Panc1 (cell line): ENCODE data around the gene MICAL2. TPM values are rescaled to one million over a fixed set of nuclear protein-coding genes. Genes with fewer than 3 reads are reported as not detected.

ENCODE experiments used
- ATAC-seq: fragments of 200-7000 bp; cut with Tn5 transposase; 2 replicates; pipeline ENCODE4 v1.9.1; 2020; ENCODE audit warnings: mild to moderate bottlenecking, moderate library complexity
- BruUV-seq: library from RNA; stranded (reverse); fragments of 400-500 nt; replicated peaks from 2 replicates; lab custom pipeline; 2021; lab: Mats Ljungman, UMichigan
- CTCF ChIA-PET: fragments of 300-600 bp; sonication (Branson Sonifier 250); formaldehyde crosslinking; loops from one replicate; lab custom pipeline; 2022; ENCODE audit warnings: antibody characterized with exemption; lab: Charles Lee
- POLR2A ChIA-PET: fragments of 300-600 bp; sonication (Branson Sonifier 250); formaldehyde crosslinking; loops from one replicate; lab custom pipeline; 2022; ENCODE audit warnings: antibody characterized with exemption; lab: Charles Lee
- DNase-seq: peaks from one replicate; pipeline ENCODE4 v3.0.0-alpha.2; 2010; ENCODE audit warnings: low read depth, low spot score
- H3K27ac ChIP-seq: 2 replicates; pipeline ENCODE4 v1.5.1; 2011; ENCODE audit warnings: mild to moderate bottlenecking, low read length, inconsistent platforms
- H3K27me3 ChIP-seq: fragments of 200-500 bp; sonication (Bioruptor generic); 2 replicates; pipeline ENCODE4 v1.6.0; 2014; ENCODE audit warnings: low read length, inconsistent platforms; ENCODE audit not compliant: control insufficient read depth, insufficient read depth
- H3K36me3 ChIP-seq: fragments of 200-500 bp; sonication (Bioruptor generic); 2 replicates; pipeline ENCODE4 v1.5.1; 2014; ENCODE audit warnings: inconsistent platforms, mild to moderate bottlenecking, low read length, moderate library complexity; ENCODE audit not compliant: control insufficient read depth, insufficient read depth
- H3K4me1 ChIP-seq: 2 replicates; pipeline ENCODE4 v1.5.1; 2011; ENCODE audit warnings: inconsistent platforms, mild to moderate bottlenecking, low read length, moderate library complexity; ENCODE audit not compliant: control insufficient read depth, insufficient read depth
- H3K4me3 ChIP-seq, 2 experiments: 2 replicates each; pipeline ENCODE4 v1.5.1; 2011 to 2012; ENCODE audit warnings: low read depth in 2 of 2, low read length in 2 of 2, mild to moderate bottlenecking in 2 of 2, inconsistent platforms in 1 of 2, moderate library complexity in 1 of 2
- H3K9me3 ChIP-seq: fragments of 200-500 bp; sonication (Bioruptor generic); 2 replicates; pipeline ENCODE4 v1.5.1; 2014; ENCODE audit warnings: low read depth, mild to moderate bottlenecking, inconsistent platforms, low read length, moderate library complexity; ENCODE audit not compliant: control insufficient read depth, insufficient read depth
- POLR2AphosphoS5 ChIP-seq: IDR thresholded peaks from 2 replicates; pipeline ENCODE4 v1.6.1; 2012; ENCODE audit warnings: mild to moderate bottlenecking, low read depth, low read length, moderate library complexity
- SIN3A ChIP-seq: IDR thresholded peaks from 2 replicates; pipeline ENCODE4 v1.6.1; 2012; ENCODE audit warnings: low read depth, mild to moderate bottlenecking, low read length, moderate library complexity, borderline replicate concordance; ENCODE audit not compliant: insufficient read depth
- TCF7L2 ChIP-seq: IDR thresholded peaks from 2 replicates; pipeline ENCODE4 v1.6.1; 2011; ENCODE audit warnings: mild to moderate bottlenecking, low read depth, low read length, inconsistent platforms
- in situ Hi-C: cut with HindIII; loops from 2 replicates; pipeline ENCODE4 v1.10.0; 2016; ENCODE audit warnings: low sequenced_read_pairs, low pct_unique_long_range_greater_than_20kb
- intact Hi-C: fragments of 100-400 bp; cut with micrococcal nuclease; formaldehyde crosslinking; loops from one replicate; pipeline ENCODE4 v1.10.0; 2022; ENCODE audit not compliant: unreplicated experiment
- total RNA-seq: library from RNA; stranded (reverse); gene quantifications from one replicate; pipeline ENCODE4 v1.2.1, GENCODE V29; 2021; ENCODE audit not compliant: unreplicated experiment
- TF ChIP-seq, protein P1 (sequence below), 2 experiments: IDR thresholded peaks; 2 replicates each; pipeline ENCODE4 v1.6.1; 2011 to 2012; ENCODE audit warnings: low read depth in 2 of 2, control low read depth in 1 of 2, low read length in 1 of 2, mild to moderate bottlenecking in 1 of 2, moderate library complexity in 1 of 2; ENCODE audit not compliant: insufficient read depth in 1 of 2
- TF ChIP-seq, protein P2 (sequence below): fragments of 450-650 bp; IDR thresholded peaks from 2 replicates; pipeline ENCODE4 v1.5.1; 2017; ENCODE audit warnings: mild to moderate bottlenecking

Gene MICAL2
- total RNA-seq, 1 experiment from 2014 or later: 199 TPM

DNA sequence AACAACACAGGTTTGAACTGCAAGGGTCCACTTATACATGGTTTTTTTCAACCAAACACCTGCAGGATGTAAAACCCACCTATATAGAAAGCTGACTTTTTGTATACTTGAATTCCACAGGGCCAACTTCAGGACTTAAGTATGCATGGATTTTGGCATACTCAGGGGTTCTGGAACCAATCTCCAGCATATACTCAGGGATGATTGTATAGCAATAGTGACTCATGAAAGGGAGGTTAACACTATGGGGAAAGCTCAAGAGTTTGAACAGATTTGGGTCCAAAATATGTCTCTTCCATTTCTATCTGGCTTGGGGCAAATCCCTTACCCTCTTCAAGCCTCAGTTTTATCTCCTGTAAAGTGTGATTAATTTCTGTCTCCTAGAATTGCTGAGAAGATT lies 94.9 kb downstream of the MICAL2 start:
- no TSS peak for BruUV-seq
- TF ChIP-seq POLR2AphosphoS5: no peak
- TF ChIP-seq, protein P1, sequence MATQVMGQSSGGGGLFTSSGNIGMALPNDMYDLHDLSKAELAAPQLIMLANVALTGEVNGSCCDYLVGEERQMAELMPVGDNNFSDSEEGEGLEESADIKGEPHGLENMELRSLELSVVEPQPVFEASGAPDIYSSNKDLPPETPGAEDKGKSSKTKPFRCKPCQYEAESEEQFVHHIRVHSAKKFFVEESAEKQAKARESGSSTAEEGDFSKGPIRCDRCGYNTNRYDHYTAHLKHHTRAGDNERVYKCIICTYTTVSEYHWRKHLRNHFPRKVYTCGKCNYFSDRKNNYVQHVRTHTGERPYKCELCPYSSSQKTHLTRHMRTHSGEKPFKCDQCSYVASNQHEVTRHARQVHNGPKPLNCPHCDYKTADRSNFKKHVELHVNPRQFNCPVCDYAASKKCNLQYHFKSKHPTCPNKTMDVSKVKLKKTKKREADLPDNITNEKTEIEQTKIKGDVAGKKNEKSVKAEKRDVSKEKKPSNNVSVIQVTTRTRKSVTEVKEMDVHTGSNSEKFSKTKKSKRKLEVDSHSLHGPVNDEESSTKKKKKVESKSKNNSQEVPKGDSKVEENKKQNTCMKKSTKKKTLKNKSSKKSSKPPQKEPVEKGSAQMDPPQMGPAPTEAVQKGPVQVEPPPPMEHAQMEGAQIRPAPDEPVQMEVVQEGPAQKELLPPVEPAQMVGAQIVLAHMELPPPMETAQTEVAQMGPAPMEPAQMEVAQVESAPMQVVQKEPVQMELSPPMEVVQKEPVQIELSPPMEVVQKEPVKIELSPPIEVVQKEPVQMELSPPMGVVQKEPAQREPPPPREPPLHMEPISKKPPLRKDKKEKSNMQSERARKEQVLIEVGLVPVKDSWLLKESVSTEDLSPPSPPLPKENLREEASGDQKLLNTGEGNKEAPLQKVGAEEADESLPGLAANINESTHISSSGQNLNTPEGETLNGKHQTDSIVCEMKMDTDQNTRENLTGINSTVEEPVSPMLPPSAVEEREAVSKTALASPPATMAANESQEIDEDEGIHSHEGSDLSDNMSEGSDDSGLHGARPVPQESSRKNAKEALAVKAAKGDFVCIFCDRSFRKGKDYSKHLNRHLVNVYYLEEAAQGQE (IDR thresholded peaks at IDR 0.05; ENCODE audit: insufficient read depth in 1 of 2, low read depth in 2 of 2, low read length in 1 of 2): no peak
- no peak for TF ChIP-seq SIN3A
- TF ChIP-seq TCF7L2: no peak
- TF ChIP-seq, protein P2, sequence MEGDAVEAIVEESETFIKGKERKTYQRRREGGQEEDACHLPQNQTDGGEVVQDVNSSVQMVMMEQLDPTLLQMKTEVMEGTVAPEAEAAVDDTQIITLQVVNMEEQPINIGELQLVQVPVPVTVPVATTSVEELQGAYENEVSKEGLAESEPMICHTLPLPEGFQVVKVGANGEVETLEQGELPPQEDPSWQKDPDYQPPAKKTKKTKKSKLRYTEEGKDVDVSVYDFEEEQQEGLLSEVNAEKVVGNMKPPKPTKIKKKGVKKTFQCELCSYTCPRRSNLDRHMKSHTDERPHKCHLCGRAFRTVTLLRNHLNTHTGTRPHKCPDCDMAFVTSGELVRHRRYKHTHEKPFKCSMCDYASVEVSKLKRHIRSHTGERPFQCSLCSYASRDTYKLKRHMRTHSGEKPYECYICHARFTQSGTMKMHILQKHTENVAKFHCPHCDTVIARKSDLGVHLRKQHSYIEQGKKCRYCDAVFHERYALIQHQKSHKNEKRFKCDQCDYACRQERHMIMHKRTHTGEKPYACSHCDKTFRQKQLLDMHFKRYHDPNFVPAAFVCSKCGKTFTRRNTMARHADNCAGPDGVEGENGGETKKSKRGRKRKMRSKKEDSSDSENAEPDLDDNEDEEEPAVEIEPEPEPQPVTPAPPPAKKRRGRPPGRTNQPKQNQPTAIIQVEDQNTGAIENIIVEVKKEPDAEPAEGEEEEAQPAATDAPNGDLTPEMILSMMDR: no peak
- POLR2A ChIA-PET: no interaction called here
- intact Hi-C loops: no loop called here
- H3K9me3 ChIP-seq: no peaks in the 10 kb centered on the region
- H3K27me3 ChIP-seq: no peaks in the 10 kb centered on the region
- peaks cover 12% of the 10 kb centered on the region for H3K4me1 ChIP-seq
- ATAC-seq (no peak), DNase-seq (no peak)
- CTCF ChIA-PET: no interaction called here
- no peak overlapping the region for H3K4me3 ChIP-seq
- in situ Hi-C loops: no loop called here
- H3K27ac ChIP-seq: no peak overlapping the region
- H3K36me3 ChIP-seq: 0 out of 2 replicates have a peak, but pooled peaks cover 3% of the 10 kb centered on the region

DNA sequence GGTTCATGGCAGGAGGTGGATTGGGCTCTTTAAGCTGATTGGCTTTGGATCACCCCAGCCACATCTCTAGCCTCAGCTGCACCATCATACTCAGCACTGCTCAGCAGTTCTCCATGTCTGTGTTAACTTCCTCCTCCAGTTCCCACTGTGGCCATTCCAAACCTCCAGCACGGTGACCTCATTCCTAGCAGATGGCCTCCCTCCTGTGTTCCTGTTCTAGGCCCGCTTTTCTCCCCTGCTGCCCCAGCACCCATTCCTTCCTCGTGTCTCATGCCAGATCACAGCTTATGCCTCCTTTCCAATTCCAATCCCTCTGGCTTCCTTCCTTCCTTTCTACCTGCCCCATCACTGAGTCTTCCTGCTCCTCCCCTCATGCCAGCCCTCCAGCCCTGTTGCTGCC lies 96.1 kb downstream of the MICAL2 start:
- TF ChIP-seq POLR2AphosphoS5 (no peak), SIN3A (no peak)
- H3K27ac ChIP-seq: no peak overlapping the region
- peaks cover under 1% of the 10 kb centered on the region; the same call in 1 of the 2 replicates for H3K4me1 ChIP-seq
- in situ Hi-C loops (no loop called here), intact Hi-C loops (no loop called here)
- H3K36me3 ChIP-seq: 0 out of 2 replicates have a peak, but pooled peaks cover 3% of the 10 kb centered on the region
- no peaks in the 10 kb centered on the region for H3K27me3 ChIP-seq
- ChIA-PET POLR2A (no interaction called here), CTCF (no interaction called here)
- no peak overlapping the region for H3K4me3 ChIP-seq
- BruUV-seq: no TSS peak
- DNase-seq: no peak
- H3K9me3 ChIP-seq: no peaks in the 10 kb centered on the region
- no peak for ATAC-seq

DNA sequence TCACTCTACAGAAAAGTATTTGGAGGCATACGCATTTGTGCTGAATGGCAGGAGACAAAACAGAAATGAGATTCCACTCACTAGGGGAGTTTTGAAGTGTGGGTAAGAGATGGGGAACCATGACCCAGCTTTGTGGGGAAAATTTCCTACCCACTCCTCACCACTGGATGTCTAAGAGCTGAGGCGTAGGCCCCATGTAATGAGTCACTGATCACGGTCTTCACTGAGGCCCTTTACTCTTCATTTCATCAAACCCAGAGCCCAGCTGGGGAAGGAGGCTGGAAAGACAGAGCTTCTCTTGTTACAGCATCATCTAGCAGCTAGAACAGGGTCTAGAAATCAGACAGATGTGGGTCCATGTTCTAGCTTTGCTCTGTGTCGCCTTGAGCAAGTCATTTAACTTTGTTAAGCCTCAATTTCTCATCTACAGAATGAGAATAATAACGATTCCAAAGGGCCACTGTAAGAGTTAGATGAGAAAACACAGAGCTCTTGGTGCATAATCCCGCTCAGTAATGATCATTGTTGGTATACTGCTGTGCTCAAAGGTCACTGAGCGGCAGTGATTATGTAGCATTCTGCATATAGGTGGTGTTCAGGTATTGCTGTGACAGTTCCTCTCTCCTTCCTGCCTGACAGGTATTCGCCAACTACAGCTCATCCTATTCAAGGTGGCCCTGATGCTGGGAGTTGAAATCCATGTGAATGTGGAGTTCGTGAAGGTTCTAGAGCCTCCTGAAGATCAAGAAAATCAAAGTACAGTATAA lies 97.2 kb downstream of the MICAL2 start:
- ChIA-PET POLR2A (no interaction called here), CTCF (no interaction called here)
- Histone ChIP-seq H3K4me1 (no peaks in the 10 kb centered on the region), H3K36me3 (peaks cover 3% of the 10 kb centered on the region; the same call in 1 of the 2 replicates), H3K27ac (no peak overlapping the region), H3K4me3 (no peak overlapping the region), H3K27me3 (no peaks in the 10 kb centered on the region), H3K9me3 (no peaks in the 10 kb centered on the region)
- intact Hi-C loops: no loop called here
- no peak for TF ChIP-seq TCF7L2
- TF ChIP-seq, protein P2: no peak
- no peak for TF ChIP-seq SIN3A
- TF ChIP-seq, protein P1 (IDR thresholded peaks at IDR 0.05; ENCODE audit: insufficient read depth in 1 of 2, low read depth in 2 of 2, low read length in 1 of 2): no peak
- TF ChIP-seq POLR2AphosphoS5: no peak
- DNase-seq: no peak
- in situ Hi-C loops: no loop called here
- BruUV-seq: no TSS peak
- no peak for ATAC-seq
